8988T (cell line): ENCODE results near the gene ARL16.

Source experiments
- DNase-seq: peaks from one replicate; pipeline ENCODE4 v3.0.0; 2011

Gene ARL16

GRCh38 chr17:81638683-81639082 is 44.9 kb downstream of the ARL16 start:
- DNase-seq: no peak

GRCh38 chr17:81636505-81637288 is 46.9 kb downstream of the ARL16 start, which contains the start of the genes NPLOC4 and TSPAN10:
NPLOC4 (minus strand) TSS chr17:81637112; CDS start chr17:81636930, 182 bp downstream.
TSPAN10 (plus strand) TSS chr17:81637196; CDS start chr17:81642413, 5,217 bp downstream.
- DNase-seq: peak; percentile 89

GRCh38 chr17:81635973-81636504 is 47.6 kb downstream of the ARL16 start:
- DNase-seq: no peak

- DNase-seq: no peak
Observed at GRCh38 chr17:81635431-81635830, 48.2 kb downstream of the ARL16 start.

GRCh38 chr17:81631482-81631881 is 52.1 kb downstream of the ARL16 start:
- no peak for DNase-seq
